HepG2 (cell line): Measurements from ENCODE around the gene ELF1. TPM values are rescaled to one million over a fixed set of nuclear protein-coding genes. Genes with fewer than 3 reads are reported as not detected.

Source experiments
- CREM ChIP-seq, 2 experiments: sonication (generic) in 1 of 2; formaldehyde crosslinking in 1 of 2; IDR thresholded peaks; 2 replicates each; pipeline versions ENCODE4 v1.4.0 to v1.6.1; 2016 to 2020; ENCODE audit warnings: antibody characterized with exemption in 1 of 2, mild to moderate bottlenecking in 1 of 2, missing genetic modification reagents in 1 of 2
- ELF3 ChIP-seq: IDR thresholded peaks from 2 replicates; pipeline ENCODE4 v1.6.1; 2016; ENCODE audit warnings: missing genetic modification reagents, missing compliant biosample characterization
- FLYWCH1 ChIP-seq: sonication (generic); formaldehyde crosslinking; IDR thresholded peaks from 2 replicates; pipeline ENCODE4 v1.8.1; 2023; ENCODE audit warnings: mild to moderate bottlenecking, missing genetic modification reagents
- FOXK1 ChIP-seq: sonication (generic); formaldehyde crosslinking; IDR thresholded peaks from 2 replicates; pipeline ENCODE4 v1.4.0; 2020; ENCODE audit warnings: low read depth, missing genetic modification reagents, borderline replicate concordance
- GZF1 ChIP-seq: sonication (generic); formaldehyde crosslinking; IDR thresholded peaks from 2 replicates; pipeline ENCODE4 v1.5.1; 2020; ENCODE audit warnings: mild to moderate bottlenecking, missing genetic modification reagents
- HOXA3 ChIP-seq: sonication (generic); formaldehyde crosslinking; IDR thresholded peaks from 2 replicates; pipeline ENCODE4 v1.5.0; 2020; ENCODE audit warnings: missing genetic modification reagents
- MIXL1 ChIP-seq: IDR thresholded peaks from 2 replicates; pipeline ENCODE4 v1.6.1; 2016
- NFKBIZ ChIP-seq: IDR thresholded peaks from 2 replicates; pipeline ENCODE4 v1.6.1; 2018; ENCODE audit warnings: missing genetic modification reagents, missing compliant biosample characterization
- ONECUT2 ChIP-seq: sonication (generic); formaldehyde crosslinking; IDR thresholded peaks from 2 replicates; pipeline ENCODE4 v1.4.0; 2020; ENCODE audit warnings: missing genetic modification reagents
- SMAD9 ChIP-seq: sonication (generic); formaldehyde crosslinking; IDR thresholded peaks from 2 replicates; pipeline ENCODE4 v1.5.1; 2020; ENCODE audit warnings: mild to moderate bottlenecking, missing genetic modification reagents
- SMC3 ChIP-seq: IDR thresholded peaks from 2 replicates; pipeline ENCODE4 v1.6.1; 2011; ENCODE audit warnings: low read length, improper control_type of control experiment
- TFE3 ChIP-seq: IDR thresholded peaks from 2 replicates; pipeline ENCODE4 v1.6.1; 2016
- THAP9 ChIP-seq: sonication (generic); formaldehyde crosslinking; IDR thresholded peaks from 2 replicates; pipeline ENCODE4; 2020; ENCODE audit warnings: missing genetic modification reagents, mild to moderate bottlenecking, borderline replicate concordance
- TIGD3 ChIP-seq: sonication (generic); formaldehyde crosslinking; IDR thresholded peaks from 2 replicates; pipeline ENCODE4 v1.5.1; 2020; ENCODE audit warnings: mild to moderate bottlenecking, missing genetic modification reagents, borderline replicate concordance
- XRCC5 ChIP-seq: fragments of 200-400 bp; formaldehyde crosslinking; optimal IDR thresholded peaks from 2 replicates; pipeline ENCODE3; 2017; ENCODE audit warnings: mild to moderate bottlenecking, low read length
- ZBTB10 ChIP-seq: sonication (generic); formaldehyde crosslinking; IDR thresholded peaks from 2 replicates; pipeline ENCODE4 v1.4.0; 2020; ENCODE audit warnings: missing genetic modification reagents, borderline replicate concordance
- ZBTB20 ChIP-seq: sonication (generic); formaldehyde crosslinking; IDR thresholded peaks from 2 replicates; pipeline ENCODE4 v1.8.1; 2023; ENCODE audit warnings: missing genetic modification reagents, low read depth, mild to moderate bottlenecking, borderline replicate concordance
- ZFP36L1 ChIP-seq: sonication (generic); formaldehyde crosslinking; IDR thresholded peaks from 2 replicates; pipeline ENCODE4 v1.8.0; 2022; ENCODE audit warnings: mild to moderate bottlenecking, missing genetic modification reagents, moderate library complexity
- ZKSCAN5 ChIP-seq: sonication (generic); formaldehyde crosslinking; IDR thresholded peaks from 2 replicates; pipeline ENCODE4 v1.5.1; 2020; ENCODE audit warnings: mild to moderate bottlenecking, missing genetic modification reagents
- ZNF3 ChIP-seq: IDR thresholded peaks from 2 replicates; pipeline ENCODE4 v1.7.0; 2017; ENCODE audit warnings: inconsistent platforms
- ZNF382 ChIP-seq: sonication (generic); formaldehyde crosslinking; IDR thresholded peaks from 2 replicates; pipeline ENCODE4 v1.5.0; 2020; ENCODE audit warnings: missing genetic modification reagents, mild to moderate bottlenecking, borderline replicate concordance
- ZNF616 ChIP-seq: sonication (generic); formaldehyde crosslinking; IDR thresholded peaks from 2 replicates; pipeline ENCODE4 v1.5.0; 2020; ENCODE audit warnings: low read depth, mild to moderate bottlenecking, missing genetic modification reagents
- ZNF790 ChIP-seq: sonication (generic); formaldehyde crosslinking; IDR thresholded peaks from 2 replicates; pipeline ENCODE4 v1.8.0; 2022; ENCODE audit warnings: missing genetic modification reagents, mild to moderate bottlenecking, borderline replicate concordance
- polyA plus RNA-seq, 8 experiments: library from polyadenylated mRNA; depleted of rRNA in 3 of 8; stranded (reverse) in 7 of 8; unstranded in 1 of 8; fragments of >200 nt; fragmentation: Illumina TruSeq in 4 of 8; extraction: Trizol in 4 of 8; gene quantifications; 2 replicates each; pipeline versions ENCODE4 v1.2.1 to v1.2.3, GENCODE V29; 2011 to 2016; ENCODE audit warnings: low read depth in 4 of 8, missing spikeins in 1 of 8, mixed read lengths in 1 of 8; ENCODE audit not compliant: insufficient read depth in 1 of 8
- total RNA-seq, 5 experiments: library from RNA; depleted of rRNA; stranded (reverse); fragments of >200 nt; fragmentation: Illumina TruSeq; extraction: Trizol; gene quantifications; 2 replicates each; pipeline ENCODE4 v1.2.3, GENCODE V29; 2016; ENCODE audit warnings: low read depth in 1 of 5

The ELF1 gene
- total and polyA plus RNA-seq, 2 of the 13 experiments (the other 11 are each of a cell fraction or from before 2014, with no cell fraction given): 24.6 to 71.5 TPM

GRCh38 chr13:41008349-41008980 is 10.7 kb downstream of the ELF1 start (continued):
- TF ChIP-seq ELF3: no peak
- peak; percentile 98 for TF ChIP-seq ZBTB20 (CRISPR knock-in tag)
- no peak for TF ChIP-seq ZNF3
- no peak for TF ChIP-seq ZNF616 (CRISPR knock-in tag)
- TF ChIP-seq CREM (IDR thresholded peaks at IDR 0.05): peak; percentile 89
- TF ChIP-seq CREM (CRISPR knock-in tag; IDR thresholded peaks at IDR 0.05): no peak
- TF ChIP-seq FLYWCH1 (CRISPR knock-in tag): no peak
- no peak for TF ChIP-seq HOXA3 (CRISPR knock-in tag)
- peak; percentile 42; the same call in 1 of the 2 replicates for TF ChIP-seq NFKBIZ (CRISPR knock-in tag)
- TF ChIP-seq ZKSCAN5 (CRISPR knock-in tag): no peak
- TF ChIP-seq SMAD9 (CRISPR knock-in tag): no peak
- TF ChIP-seq GZF1 (CRISPR knock-in tag): no peak
- TF ChIP-seq ZNF382 (CRISPR knock-in tag): no peak
- peak; percentile 47; the same call in 1 of the 2 replicates for TF ChIP-seq TFE3 (CRISPR knock-in tag)
- no peak for TF ChIP-seq ZBTB10 (CRISPR knock-in tag)
- TF ChIP-seq SMC3: no peak
- peak; percentile 44; the same call in 1 of the 2 replicates for TF ChIP-seq FOXK1 (CRISPR knock-in tag)
- TF ChIP-seq ZNF790: no peak
- peak; percentile 82 for TF ChIP-seq MIXL1 (CRISPR knock-in tag)
- peak; percentile 92 for TF ChIP-seq ONECUT2 (CRISPR knock-in tag)
- 0 out of 2 replicates have a peak, but pooled peaks have one; percentile 49 for TF ChIP-seq ZFP36L1 (CRISPR knock-in tag)
- TF ChIP-seq XRCC5: no peak
- TF ChIP-seq TIGD3 (CRISPR knock-in tag): no peak
- TF ChIP-seq THAP9 (CRISPR knock-in tag): no peak
